ENCODE measurements around the gene PSENEN.
"Not testable (repeated sequence)": the region's sequence is repeated elsewhere in the genome, so short reads cannot be mapped to it uniquely, and the experiment has no call there.

Gene PSENEN

GRCh38 chr19:35718345-35719041 is 27.0 kb upstream of the PSENEN start:
- DNase-seq (ENCODE audit: low read depth), result peak; percentile 31

GRCh38 chr19:35719402-35720162 is 25.9 kb upstream of the PSENEN start:
- no peak for DNase-seq (ENCODE audit: low read depth)

- no peak for DNase-seq (ENCODE audit: low read depth)
Observed at GRCh38 chr19:35720163-35720524, 25.3 kb upstream of the PSENEN start.

- DNase-seq (ENCODE audit: low read depth), result no peak
Observed at GRCh38 chr19:35720648-35721047, 24.8 kb upstream of the PSENEN start.

GRCh38 chr19:35721374-35721773 is 24.1 kb upstream of the PSENEN start:
- DNase-seq (ENCODE audit: low read depth), result no peak

- DNase-seq (ENCODE audit: low read depth), result no peak
Observed at GRCh38 chr19:35722461-35722860, 23.0 kb upstream of the PSENEN start.

- DNase-seq (ENCODE audit: low read depth), result no peak
Observed at GRCh38 chr19:35722897-35723296, 22.6 kb upstream of the PSENEN start.

- no peak for DNase-seq (ENCODE audit: low read depth)
Observed at GRCh38 chr19:35723671-35724070, 21.8 kb upstream of the PSENEN start.

GRCh38 chr19:35724132-35724531 is 21.3 kb upstream of the PSENEN start:
- not testable (repeated sequence) for DNase-seq (ENCODE audit: low read depth)

- DNase-seq (ENCODE audit: low read depth), result no peak
Observed at GRCh38 chr19:35724560-35724959, 20.9 kb upstream of the PSENEN start.

- DNase-seq (ENCODE audit: low read depth), result no peak
Observed at GRCh38 chr19:35725216-35725861, 20.1 kb upstream of the PSENEN start.

- DNase-seq (ENCODE audit: low read depth), result no peak
Observed at GRCh38 chr19:35727053-35727955, 18.1 kb upstream of the PSENEN start.

GRCh38 chr19:35727956-35728706 is 17.3 kb upstream of the PSENEN start:
- DNase-seq (ENCODE audit: low read depth), result no peak

GRCh38 chr19:35729021-35729420 is 16.4 kb upstream of the PSENEN start:
- DNase-seq (ENCODE audit: low read depth), result no peak

- no peak for DNase-seq (ENCODE audit: low read depth)
Observed at GRCh38 chr19:35729763-35730162, 15.7 kb upstream of the PSENEN start.

- no peak for DNase-seq (ENCODE audit: low read depth)
Observed at GRCh38 chr19:35730326-35730725, 15.1 kb upstream of the PSENEN start.

GRCh38 chr19:35731353-35731752 is 14.1 kb upstream of the PSENEN start:
- no peak for DNase-seq (ENCODE audit: low read depth)

GRCh38 chr19:35731779-35732405 is 13.6 kb upstream of the PSENEN start:
- DNase-seq (ENCODE audit: low read depth), result no peak

- DNase-seq (ENCODE audit: low read depth), result no peak
Observed at GRCh38 chr19:35732540-35733179, 12.8 kb upstream of the PSENEN start.

Measured in activated T-helper 1 cell treated with Interleukin-2 at 50 U/mL for 16 hours (primary cell).